ENCODE measurements around the gene TUSC2.

TUSC2 gene

DNA sequence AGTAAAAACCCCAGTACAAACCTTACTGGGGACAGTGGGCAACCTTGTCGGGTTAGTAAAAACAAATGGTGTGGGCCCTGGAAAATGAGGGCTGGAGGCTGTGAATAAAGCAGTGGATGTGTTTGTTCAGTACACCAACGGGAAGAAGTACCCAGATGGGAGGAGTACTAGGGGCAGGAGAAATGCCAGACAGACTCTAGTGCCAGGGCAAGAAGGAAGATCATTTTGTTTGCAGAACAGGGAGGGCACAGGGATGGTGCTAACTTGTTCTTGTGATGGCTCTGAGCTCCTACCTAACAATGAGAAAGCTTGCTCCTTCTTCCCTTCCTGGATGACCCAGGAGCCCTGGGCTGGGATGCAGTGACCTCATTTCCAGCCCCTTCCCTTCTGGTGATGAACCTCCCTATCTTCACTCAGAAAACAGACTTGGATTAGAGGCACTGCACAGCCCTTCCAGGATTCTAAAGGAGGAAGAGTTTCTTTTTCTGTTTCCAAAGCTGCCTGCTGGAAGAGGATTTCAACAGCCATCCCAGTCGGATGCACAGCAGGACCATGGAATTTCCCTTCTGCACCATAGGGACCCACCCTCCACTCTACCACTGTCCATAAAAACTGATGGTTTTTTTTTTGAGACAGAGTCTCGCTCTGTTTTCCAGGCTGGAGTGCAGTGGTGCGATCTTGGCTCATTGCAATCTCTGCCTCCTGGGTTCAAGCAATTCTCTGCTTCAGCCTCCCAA is 6.5 kb upstream of the TUSC2 start (continued):
- no peak for TF ChIP-seq ZFP3 (CRISPR knock-in tag; IDR thresholded peaks at IDR 0.05)
- no peak for TF ChIP-seq OSR1 (CRISPR knock-in tag; IDR thresholded peaks at IDR 0.05)
- no peak for TF ChIP-seq CSDC2 (CRISPR knock-in tag; IDR thresholded peaks at IDR 0.05)

DNA sequence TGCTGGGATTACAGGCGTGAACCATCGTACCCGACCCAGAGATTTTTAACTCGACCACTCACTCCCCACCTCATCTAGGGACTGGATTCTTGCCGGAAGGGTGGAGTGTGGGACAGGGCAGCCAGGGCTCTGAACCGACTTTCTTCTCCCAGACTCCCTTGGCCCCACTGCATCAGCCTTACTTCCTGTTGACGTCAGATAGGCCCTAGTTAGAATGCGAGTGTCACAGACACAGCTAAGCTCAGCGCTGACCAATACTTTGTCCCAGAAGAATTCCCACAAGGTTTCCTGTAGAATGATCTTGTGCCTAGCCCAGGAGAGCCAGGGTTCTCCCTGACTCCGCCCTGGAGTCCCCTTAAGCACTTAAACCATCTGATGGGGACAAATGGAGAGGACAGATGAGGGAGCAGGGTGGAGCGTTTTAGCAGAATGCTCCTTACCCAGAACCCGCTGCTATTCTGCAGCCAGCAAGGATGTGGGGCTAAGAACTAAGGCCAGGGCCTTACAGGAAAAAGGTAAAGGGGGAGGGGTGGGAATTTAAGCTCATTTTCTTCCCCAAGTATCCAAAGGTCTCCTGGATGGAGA is 5.8 kb upstream of the TUSC2 start:
- ATAC-seq, result no peak
- no peak for TF ChIP-seq BACH2 (CRISPR knock-in tag; IDR thresholded peaks at IDR 0.05; ENCODE audit: borderline replicate concordance)
- no peak for TF ChIP-seq RARB (CRISPR knock-in tag; IDR thresholded peaks at IDR 0.05)
- TF ChIP-seq ARNTL (CRISPR knock-in tag; IDR thresholded peaks at IDR 0.05; ENCODE audit: borderline replicate concordance, low read depth), result no peak

- ATAC-seq, result no peak
- TF ChIP-seq RARB (CRISPR knock-in tag; IDR thresholded peaks at IDR 0.05) (no peak), TCF4 (CRISPR knock-in tag; IDR thresholded peaks at IDR 0.05; ENCODE audit: borderline replicate concordance) (no peak), ISL1 (CRISPR knock-in tag; IDR thresholded peaks at IDR 0.05) (no peak), BACH2 (CRISPR knock-in tag; IDR thresholded peaks at IDR 0.05; ENCODE audit: borderline replicate concordance) (no peak), CREB5 (CRISPR knock-in tag; IDR thresholded peaks at IDR 0.05; ENCODE audit: low read depth) (no peak), TOX (CRISPR knock-in tag; IDR thresholded peaks at IDR 0.05; ENCODE audit: borderline replicate concordance) (no peak), PPARA (CRISPR knock-in tag; IDR thresholded peaks at IDR 0.05; ENCODE audit: borderline replicate concordance) (no peak), ZC3H10 (CRISPR knock-in tag; IDR thresholded peaks at IDR 0.05) (no peak), ZNF565 (CRISPR knock-in tag; conservative IDR thresholded peaks at IDR 0.05; ENCODE audit: low read depth) (no peak), ZNF8 (CRISPR knock-in tag; IDR thresholded peaks at IDR 0.05) (no peak), SNAI2 (CRISPR knock-in tag; IDR thresholded peaks at IDR 0.05) (no peak)
Measured at GRCh38 chr3:50331364-50331907, 3.4 kb upstream of the TUSC2 start.

DNA sequence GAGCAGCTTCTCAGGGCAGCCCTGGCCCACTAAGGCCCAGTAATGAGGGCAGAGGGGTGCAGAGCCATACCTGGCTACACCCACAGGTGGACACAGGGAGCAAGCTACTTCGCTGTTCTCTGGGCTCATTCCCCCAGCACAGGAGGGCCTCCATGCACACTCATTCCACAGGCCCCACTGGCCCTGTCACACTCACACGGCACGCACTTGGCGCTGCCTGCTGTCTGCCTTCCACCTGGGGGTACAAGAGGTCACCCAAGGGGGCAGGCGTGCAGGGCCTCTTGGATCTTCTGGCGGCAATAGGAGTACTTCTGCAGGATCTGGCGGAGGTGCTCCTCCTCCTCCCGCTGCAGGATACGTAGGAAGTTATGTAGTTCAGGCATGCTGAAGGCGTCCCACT is 2.3 kb upstream of the TUSC2 start:
- TF ChIP-seq PPARA (CRISPR knock-in tag; IDR thresholded peaks at IDR 0.05; ENCODE audit: borderline replicate concordance) (no peak), TOX (CRISPR knock-in tag; IDR thresholded peaks at IDR 0.05; ENCODE audit: borderline replicate concordance) (no peak), ZNF565 (CRISPR knock-in tag; conservative IDR thresholded peaks at IDR 0.05; ENCODE audit: low read depth) (no peak), BACH2 (CRISPR knock-in tag; IDR thresholded peaks at IDR 0.05; ENCODE audit: borderline replicate concordance) (no peak), ARNTL (CRISPR knock-in tag; IDR thresholded peaks at IDR 0.05; ENCODE audit: borderline replicate concordance, low read depth) (no peak), RARB (CRISPR knock-in tag; IDR thresholded peaks at IDR 0.05) (no peak), CSDC2 (CRISPR knock-in tag; IDR thresholded peaks at IDR 0.05) (no peak), ZNF70 (CRISPR knock-in tag; IDR thresholded peaks at IDR 0.05) (no peak), SNAI2 (CRISPR knock-in tag; IDR thresholded peaks at IDR 0.05) (no peak), CREB5 (CRISPR knock-in tag; IDR thresholded peaks at IDR 0.05; ENCODE audit: low read depth) (no peak), ZFP30 (CRISPR knock-in tag; IDR thresholded peaks at IDR 0.05) (no peak)
- TF ChIP-seq, protein P1, sequence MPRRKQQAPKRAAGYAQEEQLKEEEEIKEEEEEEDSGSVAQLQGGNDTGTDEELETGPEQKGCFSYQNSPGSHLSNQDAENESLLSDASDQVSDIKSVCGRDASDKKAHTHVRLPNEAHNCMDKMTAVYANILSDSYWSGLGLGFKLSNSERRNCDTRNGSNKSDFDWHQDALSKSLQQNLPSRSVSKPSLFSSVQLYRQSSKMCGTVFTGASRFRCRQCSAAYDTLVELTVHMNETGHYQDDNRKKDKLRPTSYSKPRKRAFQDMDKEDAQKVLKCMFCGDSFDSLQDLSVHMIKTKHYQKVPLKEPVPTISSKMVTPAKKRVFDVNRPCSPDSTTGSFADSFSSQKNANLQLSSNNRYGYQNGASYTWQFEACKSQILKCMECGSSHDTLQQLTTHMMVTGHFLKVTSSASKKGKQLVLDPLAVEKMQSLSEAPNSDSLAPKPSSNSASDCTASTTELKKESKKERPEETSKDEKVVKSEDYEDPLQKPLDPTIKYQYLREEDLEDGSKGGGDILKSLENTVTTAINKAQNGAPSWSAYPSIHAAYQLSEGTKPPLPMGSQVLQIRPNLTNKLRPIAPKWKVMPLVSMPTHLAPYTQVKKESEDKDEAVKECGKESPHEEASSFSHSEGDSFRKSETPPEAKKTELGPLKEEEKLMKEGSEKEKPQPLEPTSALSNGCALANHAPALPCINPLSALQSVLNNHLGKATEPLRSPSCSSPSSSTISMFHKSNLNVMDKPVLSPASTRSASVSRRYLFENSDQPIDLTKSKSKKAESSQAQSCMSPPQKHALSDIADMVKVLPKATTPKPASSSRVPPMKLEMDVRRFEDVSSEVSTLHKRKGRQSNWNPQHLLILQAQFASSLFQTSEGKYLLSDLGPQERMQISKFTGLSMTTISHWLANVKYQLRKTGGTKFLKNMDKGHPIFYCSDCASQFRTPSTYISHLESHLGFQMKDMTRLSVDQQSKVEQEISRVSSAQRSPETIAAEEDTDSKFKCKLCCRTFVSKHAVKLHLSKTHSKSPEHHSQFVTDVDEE (CRISPR knock-in tag; IDR thresholded peaks at IDR 0.05), result no peak
- TF ChIP-seq, protein P2, sequence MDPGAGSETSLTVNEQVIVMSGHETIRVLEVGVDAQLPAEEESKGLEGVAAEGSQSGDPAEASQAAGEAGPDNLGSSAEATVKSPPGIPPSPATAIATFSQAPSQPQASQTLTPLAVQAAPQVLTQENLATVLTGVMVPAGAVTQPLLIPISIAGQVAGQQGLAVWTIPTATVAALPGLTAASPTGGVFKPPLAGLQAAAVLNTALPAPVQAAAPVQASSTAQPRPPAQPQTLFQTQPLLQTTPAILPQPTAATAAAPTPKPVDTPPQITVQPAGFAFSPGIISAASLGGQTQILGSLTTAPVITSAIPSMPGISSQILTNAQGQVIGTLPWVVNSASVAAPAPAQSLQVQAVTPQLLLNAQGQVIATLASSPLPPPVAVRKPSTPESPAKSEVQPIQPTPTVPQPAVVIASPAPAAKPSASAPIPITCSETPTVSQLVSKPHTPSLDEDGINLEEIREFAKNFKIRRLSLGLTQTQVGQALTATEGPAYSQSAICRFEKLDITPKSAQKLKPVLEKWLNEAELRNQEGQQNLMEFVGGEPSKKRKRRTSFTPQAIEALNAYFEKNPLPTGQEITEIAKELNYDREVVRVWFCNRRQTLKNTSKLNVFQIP (CRISPR knock-in tag; IDR thresholded peaks at IDR 0.05; ENCODE audit: borderline replicate concordance, low read depth), result no peak
- ATAC-seq, result no peak

Data from SK-N-SH treated with all-trans-retinoic acid at 6 μM for 48 hours (cell line).